Measurements from ENCODE around the gene GAR1.

GRCh38 chr4:109872950-109873656 lies 57.5 kb downstream of the GAR1 start:
- no peak for TF ChIP-seq CTCF (IDR thresholded peaks at IDR 0.05)
- TF ChIP-seq POLR2A (IDR thresholded peaks at IDR 0.05), result no peak

Data from uterus (tissue), 2 donors.